OCI-LY7 (cell line): ENCODE measurements around the gene SCUBE2.

ENCODE experiments used
- CTCF ChIP-seq: fragments of 200-600 bp; sonication (generic); conservative IDR thresholded peaks from 2 replicates; pipeline ENCODE4 v1.5.1; 2014; ENCODE audit warnings: mild to moderate bottlenecking, antibody characterized with exemption, low read length, moderate library complexity, mixed read lengths
- EZH2phosphoT487 ChIP-seq: fragments of 200-600 bp; sonication (generic); IDR thresholded peaks from 2 replicates; pipeline ENCODE4 v1.6.1; 2018; ENCODE audit warnings: low read depth, borderline replicate concordance, mild to moderate bottlenecking, mixed run types, antibody characterized with exemption, low read length, moderate library complexity, mixed read lengths

GRCh38 chr11:9037046-9037780 lies 54.2 kb downstream of the SCUBE2 start:
- TF ChIP-seq CTCF (no peak), EZH2phosphoT487 (no peak)
